HL-60 (cell line): ENCODE measurements around the gene MEIG1.

Experiments
- CTCF ChIP-seq: IDR thresholded peaks from one replicate; pipeline ENCODE4 v1.5.1; 2011; ENCODE audit warnings: low read length, control low read depth, inconsistent platforms; ENCODE audit not compliant: insufficient read depth
- POLR2AphosphoS5 ChIP-seq: IDR thresholded peaks from 2 replicates; pipeline ENCODE4 v1.6.1; 2012; ENCODE audit warnings: low read depth
- REST ChIP-seq: IDR thresholded peaks from 2 replicates; pipeline ENCODE4 v1.6.1; 2012; ENCODE audit warnings: low read depth; ENCODE audit not compliant: insufficient replicate concordance
- SPI1 ChIP-seq: IDR thresholded peaks from 2 replicates; pipeline ENCODE4 v1.6.1; 2012; ENCODE audit warnings: low read depth, mild to moderate bottlenecking, borderline replicate concordance

- TF ChIP-seq POLR2AphosphoS5, result no peak
- no peak for TF ChIP-seq CTCF
- TF ChIP-seq SPI1, result no peak
- no peak for TF ChIP-seq REST
Measured at GRCh38 chr10:14945108-14945507, 14.1 kb upstream of the MEIG1 start.
